ENCODE measurements around the gene RUNX1. TPM values are rescaled to one million over a fixed set of nuclear protein-coding genes. Genes with fewer than 3 reads are reported as not detected.

RUNX1 gene
- polyA plus RNA-seq, 3 donors: 6.2 to 49.7 (median 8.7) TPM

DNA sequence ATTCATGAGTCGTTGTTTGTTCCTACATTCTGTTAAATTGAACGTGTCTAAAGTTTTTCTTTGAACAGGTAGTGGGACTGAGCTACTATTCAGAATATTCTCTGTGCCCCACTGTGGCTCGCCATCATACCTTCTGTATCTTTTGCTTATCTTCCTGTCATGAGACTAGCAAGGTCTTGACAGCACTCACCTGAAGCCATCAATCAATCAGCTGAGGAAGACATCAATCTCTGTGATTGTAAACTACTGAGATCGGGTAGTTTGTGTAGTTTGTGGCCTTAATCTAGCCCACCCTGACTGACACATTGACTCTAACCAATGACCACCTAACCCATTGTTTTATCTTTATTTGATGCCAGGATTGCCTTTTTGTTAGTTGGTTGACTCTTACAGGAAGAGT lies 17.7 kb upstream of the RUNX1 start:
- Mint-ChIP-seq H3K27ac (no peak overlapping the region), H3K4me3 (no peak overlapping the region), H3K9me3 (peaks cover 0 to 2% (median 0%) of the 10 kb centered on the region in 7 donors), H3K4me1 (no peaks in the 10 kb centered on the region), H3K36me3 (no peaks in the 10 kb centered on the region), H3K27me3 (ENCODE audit: low read depth in 3 of 3) (peaks cover 2 to 5% (median 3%) of the 10 kb centered on the region in 3 donors)
- no peak overlapping the region for H2AFZ ChIP-seq (ENCODE audit: insufficient read depth, low read depth, low read length, poor library complexity, severe bottlenecking)
- H4K20me1 ChIP-seq (ENCODE audit: insufficient read depth, low read length): no peaks in the 10 kb centered on the region
- intact Hi-C loops (cut with micrococcal nuclease): no loop called here
- H3K27me3 ChIP-seq (ENCODE audit: control insufficient read depth in 2 of 2, insufficient read depth in 2 of 2, low read length in 2 of 2): no peaks in the 10 kb centered on the region
- DNase-seq: no peak
- no peaks in the 10 kb centered on the region for H3K4me1 ChIP-seq (ENCODE audit: control insufficient read depth in 1 of 2, insufficient read depth in 2 of 2, low read length in 2 of 2)
- no peak overlapping the region for H3K4me3 ChIP-seq (replicated peaks in 1 of 3; ENCODE audit: low read depth in 2 of 3, low read length in 3 of 3)
- no peaks in the 10 kb centered on the region for H3K36me3 ChIP-seq (replicated peaks in 1 of 2; ENCODE audit: control insufficient read depth in 1 of 2, insufficient read depth in 2 of 2, low read length in 2 of 2)
- no peaks in the 10 kb centered on the region for H3K79me2 ChIP-seq (ENCODE audit: insufficient read depth, low read length)
- no peak overlapping the region for H3K4me2 ChIP-seq (replicated peaks; ENCODE audit: extremely low read depth, low read length, poor library complexity, severe bottlenecking)
- no CpG with 5 or more reads among the region's 4 CpGs for WGBS (ENCODE audit: insufficient coverage)
- H3K9me3 ChIP-seq (replicated peaks in 1 of 2; ENCODE audit: control insufficient read depth in 1 of 2, insufficient read depth in 1 of 2, low read length in 2 of 2): no peaks in the 10 kb centered on the region
- TF ChIP-seq, protein P1, sequence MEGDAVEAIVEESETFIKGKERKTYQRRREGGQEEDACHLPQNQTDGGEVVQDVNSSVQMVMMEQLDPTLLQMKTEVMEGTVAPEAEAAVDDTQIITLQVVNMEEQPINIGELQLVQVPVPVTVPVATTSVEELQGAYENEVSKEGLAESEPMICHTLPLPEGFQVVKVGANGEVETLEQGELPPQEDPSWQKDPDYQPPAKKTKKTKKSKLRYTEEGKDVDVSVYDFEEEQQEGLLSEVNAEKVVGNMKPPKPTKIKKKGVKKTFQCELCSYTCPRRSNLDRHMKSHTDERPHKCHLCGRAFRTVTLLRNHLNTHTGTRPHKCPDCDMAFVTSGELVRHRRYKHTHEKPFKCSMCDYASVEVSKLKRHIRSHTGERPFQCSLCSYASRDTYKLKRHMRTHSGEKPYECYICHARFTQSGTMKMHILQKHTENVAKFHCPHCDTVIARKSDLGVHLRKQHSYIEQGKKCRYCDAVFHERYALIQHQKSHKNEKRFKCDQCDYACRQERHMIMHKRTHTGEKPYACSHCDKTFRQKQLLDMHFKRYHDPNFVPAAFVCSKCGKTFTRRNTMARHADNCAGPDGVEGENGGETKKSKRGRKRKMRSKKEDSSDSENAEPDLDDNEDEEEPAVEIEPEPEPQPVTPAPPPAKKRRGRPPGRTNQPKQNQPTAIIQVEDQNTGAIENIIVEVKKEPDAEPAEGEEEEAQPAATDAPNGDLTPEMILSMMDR (IDR thresholded peaks at IDR 0.05): no peak
- H3K9ac ChIP-seq (ENCODE audit: insufficient read depth, low read length, poor library complexity, severe bottlenecking): no peak overlapping the region
- no peak overlapping the region for H3K27ac ChIP-seq (ENCODE audit: low read depth in 1 of 2, low read length in 2 of 2)

DNA sequence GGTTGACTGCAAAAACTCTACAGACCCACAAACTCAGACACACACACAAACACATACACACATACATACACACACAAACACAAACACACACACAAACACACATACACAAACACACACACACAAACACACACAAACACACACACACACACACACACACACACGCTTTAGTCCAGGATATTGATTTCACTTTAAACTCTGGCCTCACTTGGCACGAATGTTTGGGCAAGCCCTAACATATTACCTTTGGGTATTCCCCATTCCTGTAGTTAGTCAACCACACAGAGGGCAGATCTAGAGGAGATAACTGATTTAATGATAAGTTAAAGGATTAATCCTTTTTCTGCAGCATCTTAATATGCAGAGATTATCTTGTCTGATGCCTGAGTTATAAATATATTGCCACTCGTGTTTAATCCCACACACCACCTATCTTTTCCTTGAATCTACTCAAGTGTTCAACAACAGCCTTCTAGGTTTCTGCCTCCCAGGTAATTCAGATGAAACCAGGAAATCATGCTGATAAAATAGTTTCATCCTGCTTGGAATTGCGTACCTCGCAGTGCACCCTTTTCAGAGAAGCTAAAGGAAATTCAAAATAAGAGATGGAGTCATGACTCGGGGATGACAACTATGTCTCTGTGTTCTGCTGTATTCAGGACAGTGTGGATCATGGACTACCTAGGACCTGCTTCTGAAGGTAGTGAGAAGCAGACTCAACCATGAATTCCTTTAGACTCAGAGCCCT lies 14.5 kb upstream of the RUNX1 start:
- peaks cover 0 to 2% (median 0%) of the 10 kb centered on the region in 7 donors for H3K9me3 Mint-ChIP-seq
- no peaks in the 10 kb centered on the region for H4K20me1 ChIP-seq (ENCODE audit: insufficient read depth, low read length)
- H3K27me3 ChIP-seq (ENCODE audit: control insufficient read depth in 2 of 2, insufficient read depth in 2 of 2, low read length in 2 of 2): no peaks in the 10 kb centered on the region
- no peak overlapping the region for H3K4me2 ChIP-seq (replicated peaks; ENCODE audit: extremely low read depth, low read length, poor library complexity, severe bottlenecking)
- H3K79me2 ChIP-seq (ENCODE audit: insufficient read depth, low read length): no peaks in the 10 kb centered on the region
- H3K4me3 Mint-ChIP-seq: no peak overlapping the region
- no peak overlapping the region for H2AFZ ChIP-seq (ENCODE audit: insufficient read depth, low read depth, low read length, poor library complexity, severe bottlenecking)
- no peak overlapping the region for H3K27ac Mint-ChIP-seq
- H3K4me1 Mint-ChIP-seq: no peaks in the 10 kb centered on the region
- H3K4me3 ChIP-seq (replicated peaks in 1 of 3; ENCODE audit: low read depth in 2 of 3, low read length in 3 of 3): no peak overlapping the region
- intact Hi-C loops (cut with micrococcal nuclease): no loop called here
- peaks cover 2 to 6% (median 4%) of the 10 kb centered on the region in 3 donors for H3K27me3 Mint-ChIP-seq (ENCODE audit: low read depth in 3 of 3)
- H3K36me3 Mint-ChIP-seq: no peaks in the 10 kb centered on the region
- no peaks in the 10 kb centered on the region for H3K9me3 ChIP-seq (replicated peaks in 1 of 2; ENCODE audit: control insufficient read depth in 1 of 2, insufficient read depth in 1 of 2, low read length in 2 of 2)
- no peaks in the 10 kb centered on the region for H3K4me1 ChIP-seq (ENCODE audit: control insufficient read depth in 1 of 2, insufficient read depth in 2 of 2, low read length in 2 of 2)
- no peak for DNase-seq
- H3K27ac ChIP-seq (ENCODE audit: low read depth in 1 of 2, low read length in 2 of 2): no peak overlapping the region
- TF ChIP-seq, protein P1 (IDR thresholded peaks at IDR 0.05): no peak
- no peaks in the 10 kb centered on the region for H3K36me3 ChIP-seq (replicated peaks in 1 of 2; ENCODE audit: control insufficient read depth in 1 of 2, insufficient read depth in 2 of 2, low read length in 2 of 2)
- no peak overlapping the region for H3K9ac ChIP-seq (ENCODE audit: insufficient read depth, low read length, poor library complexity, severe bottlenecking)
- WGBS (ENCODE audit: insufficient coverage): 95% methylated on average over 4 of the region's 6 CpGs
